Skin epidermis (tissue), 12 donors: Measurements from ENCODE around the gene LMNA.
"Not testable (repeated sequence)": the region's sequence is repeated elsewhere in the genome, so short reads cannot be mapped to it uniquely, and the experiment has no call there.

Experiments
- H3K27ac ChIP-seq, 21 experiments: fragments of 200-600 bp; sonication (generic) in 11 of 21; one replicate each; pipeline ENCODE4 v1.5.0; 2020; ENCODE audit warnings: mild to moderate bottlenecking in 3 of 21, inconsistent platforms in 2 of 21, moderate library complexity in 2 of 21
- H3K4me3 ChIP-seq, 7 experiments: fragments of 200-600 bp; sonication (generic) in 2 of 7; one replicate each; pipeline ENCODE4 v1.5.0; 2020; ENCODE audit warnings: inconsistent platforms in 2 of 7, mild to moderate bottlenecking in 2 of 7, moderate library complexity in 1 of 7

The LMNA gene

GRCh38 chr1:156114101-156114918 lies at the start of gene LMNA:
TSS of gene LMNA (plus strand) at chr1:156114711. CDS start at chr1:156114919, 208 bp downstream.
- peak within 1 kb of the TSS; percentile 60 to 100 (median 97) for H3K4me3 ChIP-seq
- peak within 1 kb of the TSS; percentile 88 to 100 (median 98) for H3K27ac ChIP-seq

DNA sequence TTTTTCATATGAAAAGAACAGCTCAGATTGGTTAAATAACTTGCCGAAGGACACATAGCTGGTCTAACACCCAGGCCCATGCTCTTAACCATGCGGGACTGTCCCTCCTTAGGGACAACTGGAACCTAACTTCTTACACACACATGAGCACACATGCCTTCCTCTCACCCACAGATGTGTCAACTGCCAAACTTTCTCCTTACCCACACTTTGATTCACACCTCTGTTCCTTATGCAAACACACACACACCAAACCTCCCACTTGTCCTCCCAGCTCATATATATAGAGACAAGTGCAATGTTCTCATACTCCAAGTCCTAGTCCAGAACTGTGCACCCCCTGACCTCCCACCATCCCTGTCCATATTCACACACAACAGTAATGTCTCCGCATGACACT lies 49.3 kb upstream of the LMNA start:
- H3K27ac ChIP-seq: peak overlapping the region in 1 of 21 experiments; percentile 33
- no peak overlapping the region for H3K4me3 ChIP-seq

DNA sequence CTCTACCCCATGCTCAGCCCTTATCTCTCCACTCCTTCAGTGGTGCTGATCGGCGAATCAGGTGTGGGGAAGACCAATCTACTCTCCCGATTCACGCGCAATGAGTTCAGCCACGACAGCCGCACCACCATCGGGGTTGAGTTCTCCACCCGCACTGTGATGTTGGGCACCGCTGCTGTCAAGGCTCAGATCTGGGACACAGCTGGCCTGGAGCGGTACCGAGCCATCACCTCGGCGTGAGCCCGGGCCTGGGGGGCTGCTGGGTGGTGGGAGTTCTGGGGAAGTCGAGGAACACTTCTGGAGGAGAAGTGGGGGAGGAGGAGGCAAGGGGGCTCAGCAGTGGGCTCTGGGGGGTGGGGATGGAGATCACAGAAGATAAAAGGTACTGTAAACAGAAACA lies 48.6 kb upstream of the LMNA start:
- H3K27ac ChIP-seq: peak overlapping the region in 1 of 21 experiments; percentile 5
- H3K4me3 ChIP-seq: no peak overlapping the region

- H3K4me3 ChIP-seq: no peak overlapping the region
- H3K27ac ChIP-seq: no peak overlapping the region
These were observed 47.2 kb upstream of the LMNA start for GRCh38 chr1:156067262-156067661.

DNA sequence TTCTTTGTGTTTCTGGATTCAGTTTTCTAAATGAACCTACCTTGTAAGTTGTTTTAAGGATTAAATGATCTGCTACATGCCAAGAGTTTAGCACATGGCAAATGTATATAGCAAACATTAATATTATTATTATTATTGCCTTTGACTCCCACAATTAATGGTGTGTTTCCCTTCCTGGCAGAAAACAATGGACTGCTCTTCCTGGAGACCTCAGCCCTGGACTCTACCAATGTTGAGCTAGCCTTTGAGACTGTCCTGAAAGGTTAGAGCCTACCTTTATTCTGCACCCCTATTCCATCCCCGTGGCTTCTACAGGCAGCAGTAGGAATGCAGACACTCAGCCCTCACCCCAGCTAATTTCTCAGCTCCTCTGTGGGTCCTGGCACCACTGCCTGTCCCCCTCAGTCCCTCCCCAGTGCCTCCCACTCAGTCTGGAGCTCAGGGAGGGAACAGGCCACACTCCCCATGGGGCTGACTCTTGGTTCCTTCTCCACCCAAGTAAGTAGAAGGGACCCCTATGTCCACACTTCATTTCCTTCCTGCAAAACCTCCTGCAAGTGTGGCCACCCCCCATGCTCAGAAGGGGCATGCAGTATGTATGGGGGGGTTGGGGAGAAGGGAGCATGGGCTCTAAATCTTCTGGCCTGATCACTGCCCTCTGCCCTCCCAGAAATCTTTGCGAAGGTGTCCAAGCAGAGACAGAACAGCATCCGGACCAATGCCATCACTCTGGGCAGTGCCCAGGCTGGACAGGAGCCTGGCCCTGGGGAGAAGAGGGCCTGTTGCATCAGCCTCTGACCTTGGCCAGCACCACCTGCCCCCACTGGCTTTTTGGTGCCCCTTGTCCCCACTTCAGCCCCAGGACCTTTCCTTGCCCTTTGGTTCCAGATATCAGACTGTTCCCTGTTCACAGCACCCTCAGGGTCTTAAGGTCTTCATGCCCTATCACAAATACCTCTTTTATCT lies 44.7 kb upstream of the LMNA start:
- Histone ChIP-seq H3K4me3 (no peak overlapping the region), H3K27ac (no peak overlapping the region)

GRCh38 chr1:156070548-156070947 lies 44.0 kb upstream of the LMNA start:
- Histone ChIP-seq H3K4me3 (no peak overlapping the region), H3K27ac (no peak overlapping the region)

DNA sequence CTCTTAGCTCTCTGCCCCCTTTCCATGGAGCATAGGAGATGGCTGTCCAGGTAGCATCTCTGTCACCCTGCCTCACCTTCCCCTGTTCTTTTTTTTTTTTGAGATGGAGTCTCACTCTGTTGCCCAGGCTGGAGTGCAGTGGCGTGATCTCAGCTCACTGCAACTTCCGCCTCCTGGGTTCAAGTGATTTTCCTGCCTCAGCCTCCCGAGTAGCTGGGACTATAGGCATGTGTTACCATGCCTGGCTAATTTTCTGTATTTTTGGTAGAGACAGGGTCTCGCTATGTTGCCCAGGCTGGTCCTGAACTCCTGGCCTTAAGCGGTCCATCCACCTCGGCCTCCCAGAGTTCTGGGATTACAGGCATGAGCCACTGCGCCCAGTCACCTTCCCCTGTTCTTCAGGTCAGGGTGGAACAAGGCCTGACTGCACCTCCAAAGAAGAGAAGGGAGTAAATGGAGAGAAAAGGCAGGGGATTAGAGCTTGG lies 43.1 kb upstream of the LMNA start:
- not testable (repeated sequence) for H3K4me3 ChIP-seq, H3K27ac ChIP-seq

- H3K4me3 ChIP-seq: no peak overlapping the region
- no peak overlapping the region for H3K27ac ChIP-seq
These were observed 42.3 kb upstream of the LMNA start for GRCh38 chr1:156072251-156072650.

- no peak overlapping the region for H3K27ac ChIP-seq
- H3K4me3 ChIP-seq: no peak overlapping the region
These were observed 41.3 kb upstream of the LMNA start for GRCh38 chr1:156073110-156073687.

- Histone ChIP-seq H3K27ac (no peak overlapping the region), H3K4me3 (no peak overlapping the region)
These were observed 40.8 kb upstream of the LMNA start for GRCh38 chr1:156073740-156074139.

- Histone ChIP-seq H3K4me3 (no peak overlapping the region), H3K27ac (peak overlapping the region in 1 of 21 experiments; percentile 1)
These were observed 39.9 kb upstream of the LMNA start for GRCh38 chr1:156074661-156075060.

DNA sequence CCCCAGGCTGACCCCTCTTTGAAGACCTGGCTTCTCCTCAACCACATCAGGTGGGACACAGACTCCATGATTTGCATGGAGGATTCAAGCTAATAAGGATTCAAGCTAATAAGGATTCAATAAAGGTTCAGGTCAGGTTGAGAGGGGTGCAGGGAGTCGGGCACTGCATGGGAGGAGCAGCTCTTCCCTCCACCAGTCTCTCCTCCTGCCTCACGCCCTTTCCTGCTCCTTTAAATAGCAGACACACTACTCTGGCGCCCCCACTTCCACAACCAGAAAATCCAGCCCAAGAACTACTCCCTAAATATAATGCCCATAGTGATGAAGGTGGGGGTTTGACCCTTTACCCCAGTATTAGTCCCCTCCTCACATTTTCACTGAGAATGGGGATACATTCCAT lies 39.3 kb upstream of the LMNA start:
- H3K27ac ChIP-seq: peak overlapping the region in 1 of 21 experiments; percentile 1
- no peak overlapping the region for H3K4me3 ChIP-seq

DNA sequence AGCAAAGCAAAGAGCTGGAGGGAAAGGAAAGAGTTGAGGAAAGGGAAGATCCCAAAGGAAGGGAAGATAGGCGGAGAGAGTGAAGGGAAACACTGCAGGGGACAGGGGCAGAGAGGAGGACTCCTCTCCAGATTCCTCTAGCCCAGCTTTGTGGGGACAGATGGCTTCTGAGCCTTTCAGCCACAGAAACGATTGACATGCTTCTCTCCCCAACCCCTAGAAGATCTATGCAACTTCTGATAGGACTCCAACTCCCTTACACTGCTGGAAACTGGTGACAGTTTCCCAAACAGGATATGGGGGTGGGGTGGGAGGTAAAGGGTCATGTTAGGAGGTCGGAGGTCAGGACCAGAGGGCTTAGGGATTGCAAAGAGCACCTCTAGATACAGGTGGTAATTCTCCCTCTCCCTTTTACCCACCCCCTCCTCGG lies 38.7 kb upstream of the LMNA start:
- peak overlapping the region in 1 of 21 experiments; percentile 1 for H3K27ac ChIP-seq
- peak overlapping the region in 1 of 7 experiments; percentile 31 for H3K4me3 ChIP-seq

DNA sequence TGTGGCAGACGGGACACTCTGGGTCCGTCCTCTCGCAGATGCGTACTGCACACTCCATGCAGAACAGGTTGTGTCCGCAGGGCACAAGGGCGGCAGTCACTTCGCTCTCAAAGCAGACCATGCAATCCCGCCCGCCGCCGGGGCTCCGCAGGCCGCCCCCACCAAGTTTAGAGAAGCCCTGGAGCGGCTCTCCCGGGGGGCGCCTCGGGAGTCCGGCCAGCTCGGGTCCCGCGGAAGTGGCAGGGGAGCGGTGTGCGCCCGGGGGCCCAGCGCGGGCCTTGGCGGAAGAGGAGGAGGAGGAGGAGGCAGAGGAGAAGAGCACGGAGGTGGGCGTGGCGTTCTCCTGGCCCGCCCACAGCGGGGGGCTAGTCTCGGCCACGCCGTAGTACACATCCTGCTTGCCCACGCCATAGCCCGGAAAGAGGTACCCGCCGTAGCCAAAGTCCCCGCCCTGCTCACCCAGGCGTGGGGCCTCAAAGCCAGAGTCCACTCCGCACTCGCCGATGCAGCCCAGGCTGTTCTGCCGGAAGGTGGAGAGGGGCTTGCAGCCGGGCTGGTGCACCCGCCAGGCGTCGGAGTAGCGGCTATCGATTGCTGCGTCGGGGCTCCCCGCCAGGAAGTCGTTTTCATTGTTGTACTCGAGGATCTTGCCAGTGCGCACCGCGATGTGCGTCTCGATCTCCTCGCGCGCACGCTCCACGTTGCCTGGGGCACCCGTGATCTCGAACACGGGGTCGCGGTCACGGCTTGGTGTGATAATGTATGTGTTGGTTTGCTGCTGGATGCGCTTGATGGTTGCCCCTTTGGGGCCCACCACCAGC lies 37.7 kb upstream of the LMNA start:
- Histone ChIP-seq H3K4me3 (peak overlapping the region in 6 of 7 experiments; percentile 5 to 31 (median 17)), H3K27ac (peak overlapping the region in 4 of 21 experiments; percentile 2 to 45 (median 34))

DNA sequence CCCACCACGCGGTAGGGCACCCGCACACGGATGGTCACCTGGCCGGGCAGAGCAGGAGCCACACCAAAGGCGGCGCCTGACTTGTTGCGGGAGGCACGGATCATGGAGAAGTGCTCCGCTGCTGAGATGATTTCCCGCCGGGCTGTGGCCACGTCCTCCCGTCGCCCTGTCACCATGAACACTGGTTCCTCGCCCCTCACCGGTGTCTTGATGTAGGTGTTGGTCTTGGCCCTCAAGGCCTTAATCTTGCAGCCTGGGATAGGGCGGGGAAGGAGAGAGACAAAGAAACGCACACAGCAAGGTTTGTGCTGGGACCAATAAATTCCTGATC lies 37.1 kb upstream of the LMNA start:
- Histone ChIP-seq H3K4me3 (no peak overlapping the region), H3K27ac (no peak overlapping the region)

- Histone ChIP-seq H3K4me3 (no peak overlapping the region), H3K27ac (no peak overlapping the region)
These were observed 35.8 kb upstream of the LMNA start for GRCh38 chr1:156078728-156079127.

DNA sequence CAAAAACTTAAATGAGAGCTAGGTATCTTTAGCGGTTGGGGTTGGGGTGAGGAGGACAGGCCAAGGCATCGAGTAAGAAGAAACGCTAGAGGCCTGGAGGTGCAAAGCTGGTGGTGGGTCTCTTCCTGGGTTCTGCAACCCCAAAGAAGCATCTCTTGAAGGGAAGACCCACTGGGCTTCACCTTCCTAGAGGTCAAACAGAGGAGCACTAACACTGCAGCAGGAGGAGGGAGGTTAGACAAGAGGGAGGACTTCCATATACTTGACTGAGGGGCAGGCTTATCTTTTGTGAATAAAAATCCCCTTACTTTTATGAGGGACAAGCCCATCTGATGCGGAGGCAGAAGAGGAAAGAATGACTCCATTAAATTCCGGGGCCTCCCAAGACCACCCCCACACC lies 34.7 kb upstream of the LMNA start:
- Histone ChIP-seq H3K27ac (no peak overlapping the region), H3K4me3 (peak overlapping the region in 1 of 7 experiments; percentile 64)

DNA sequence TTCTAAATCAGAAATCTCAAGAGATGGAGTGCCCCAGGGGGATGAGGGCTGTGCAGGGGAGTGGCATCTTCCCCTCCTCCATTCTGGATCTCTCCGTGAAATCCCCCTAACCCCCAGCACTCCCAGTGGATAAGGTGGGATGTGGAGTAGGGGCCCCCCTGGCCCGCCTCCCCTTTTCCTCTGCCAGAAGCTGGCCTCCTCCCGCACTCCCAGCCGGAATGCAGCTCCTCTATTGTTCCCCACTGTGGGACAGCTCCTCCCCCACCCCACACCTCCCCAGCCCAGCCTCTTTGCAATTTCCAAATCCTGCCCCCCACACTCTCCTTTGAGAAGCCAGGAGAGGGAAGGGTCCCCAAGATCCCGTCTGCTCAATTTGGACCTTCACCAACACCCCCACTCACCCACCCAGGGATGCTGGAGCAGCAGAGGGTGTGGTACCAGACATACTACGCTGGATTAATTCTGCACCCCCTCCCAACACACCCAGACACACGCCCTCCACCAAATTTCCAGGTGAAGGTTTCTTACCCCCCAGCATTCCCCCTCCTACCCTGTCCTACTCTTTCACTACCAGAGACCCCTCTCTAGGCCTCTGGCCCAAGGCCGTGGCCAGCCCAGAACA lies 34.2 kb upstream of the LMNA start:
- peak overlapping the region in 1 of 21 experiments; percentile 73 for H3K27ac ChIP-seq

DNA sequence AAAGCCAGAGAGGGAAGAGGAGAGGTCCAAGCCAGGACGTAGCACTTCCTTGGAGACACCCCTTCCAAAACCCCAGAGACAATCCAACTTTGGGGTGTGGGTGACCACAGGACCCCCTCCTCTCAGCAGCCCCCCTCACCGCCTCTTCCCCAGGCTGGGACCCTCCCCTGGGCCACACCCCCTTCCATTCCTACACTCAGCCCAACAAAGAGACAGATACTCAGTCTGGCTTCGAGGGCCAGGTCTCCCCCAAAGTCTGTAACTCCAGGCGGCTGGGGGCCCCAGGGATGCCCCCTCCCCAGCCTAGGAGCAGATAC lies 33.7 kb upstream of the LMNA start:
- peak overlapping the region in 4 of 7 experiments; percentile 11 to 90 (median 40) for H3K4me3 ChIP-seq
- peak overlapping the region in 1 of 21 experiments; percentile 73 for H3K27ac ChIP-seq

More for the DNA sequence above, 34.2 kb upstream of the LMNA start:
- H3K4me3 ChIP-seq: peak overlapping the region in 2 of 7 experiments; percentile 64 to 90
